Suppressor macrophage treated with lipopolysaccharide for 4 hours (primary cell): Measurements from ENCODE around the gene USP1.
A peak's percentile ranks its signal among the peaks of the same experiment; 100 is the strongest.

Source experiments
- DNase-seq: peaks from one replicate; pipeline ENCODE4 v3.0.0-alpha.2; 2020

The USP1 gene

DNA sequence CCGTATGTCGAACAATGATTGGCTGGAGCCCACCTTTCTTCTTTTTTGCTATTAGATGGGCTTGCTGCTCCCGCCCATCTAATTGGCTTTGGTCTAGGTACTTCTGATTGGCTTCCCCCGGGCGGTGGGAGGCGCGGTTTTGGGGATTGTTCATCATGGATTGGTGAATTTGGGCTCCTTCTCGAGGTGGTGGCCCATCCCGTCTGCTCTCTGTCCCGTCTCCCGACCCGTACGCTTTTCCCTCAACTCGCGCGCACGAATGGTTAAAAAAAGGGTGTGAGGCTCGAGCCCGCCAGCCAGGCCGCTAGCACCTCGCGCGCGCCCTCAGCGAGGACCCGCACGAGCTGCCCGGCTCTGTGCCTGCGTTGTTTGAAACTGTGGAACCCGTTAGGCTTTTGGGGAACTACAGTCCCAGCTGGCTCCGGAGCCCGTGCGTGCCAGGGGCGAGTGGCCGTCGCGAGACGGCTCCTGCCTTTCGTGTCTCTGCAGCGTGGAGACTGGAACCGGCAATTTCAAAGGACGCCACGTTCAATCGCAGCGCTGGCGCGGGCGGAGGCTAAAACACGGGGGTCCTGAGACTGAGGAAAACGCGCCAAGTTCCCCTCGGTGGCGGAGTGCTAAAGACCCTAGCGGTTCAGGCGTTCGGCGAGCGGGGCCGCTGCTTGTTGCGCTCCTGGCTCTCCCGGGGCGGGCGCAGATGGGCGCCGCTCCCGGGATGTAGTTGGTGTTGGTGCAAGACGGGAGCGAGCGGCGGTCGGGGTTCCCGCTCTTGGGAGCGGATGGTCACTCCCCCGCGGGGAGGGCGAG lies at the start of gene USP1:
TSS of gene USP1 (plus strand) at position 584 of the 807 bp plus-strand sequence. CDS start 2,819 bp downstream, outside the sequence.
- DNase-seq = peak; percentile 99

- DNase-seq = peak; percentile 7
Measured at GRCh38 chr1:62389531-62389930, 47.3 kb upstream of the USP1 start.

DNA sequence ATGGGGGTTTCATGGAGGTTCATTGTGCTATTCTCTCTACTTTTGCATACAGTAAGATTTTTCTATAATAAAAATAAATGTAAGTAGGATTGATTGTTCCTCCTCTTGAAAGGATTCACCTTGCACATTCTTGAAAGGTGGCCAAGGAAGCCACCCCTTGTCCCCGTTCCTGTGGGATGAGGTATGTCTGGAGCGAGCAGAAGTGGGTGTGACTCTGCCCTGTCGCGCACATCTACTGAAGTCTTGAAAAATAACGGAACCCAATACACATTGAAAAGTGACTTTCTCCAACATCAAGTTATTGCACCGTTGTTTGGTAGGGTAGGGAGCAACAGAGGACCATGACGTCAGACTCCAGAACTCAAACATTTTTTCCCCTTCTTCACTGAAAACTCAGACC lies 46.8 kb upstream of the USP1 start:
- no peak for DNase-seq

DNA sequence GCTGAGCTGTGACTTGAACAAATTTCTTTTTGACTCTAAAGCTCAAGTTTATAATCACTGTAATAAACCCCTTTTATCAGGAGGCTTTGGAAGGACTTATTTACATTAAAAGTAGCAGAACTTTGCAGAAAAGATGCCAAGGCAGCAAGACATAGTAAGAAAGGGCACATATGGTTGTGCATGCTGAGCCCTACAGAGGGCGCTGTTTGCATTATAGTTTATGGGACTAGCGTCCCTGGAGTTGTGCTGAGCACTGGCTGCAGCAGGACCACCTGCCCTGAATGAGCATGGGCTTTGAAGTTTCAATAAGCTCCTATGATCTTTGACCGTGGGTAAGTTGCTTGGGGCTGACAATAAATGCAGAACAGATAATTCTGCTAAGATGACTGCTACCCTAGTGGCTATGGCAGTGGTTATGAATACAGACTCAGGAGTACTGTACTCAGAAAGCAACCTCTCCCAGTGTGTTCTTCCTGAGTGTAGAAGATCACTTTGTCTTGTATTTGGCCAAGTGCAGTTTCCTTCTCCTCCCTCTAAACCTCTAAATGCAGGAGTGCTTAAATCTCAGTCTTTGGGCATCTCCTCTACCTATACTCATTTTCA lies 45.4 kb upstream of the USP1 start:
- peak; percentile 43 for DNase-seq

- DNase-seq = no peak
Measured at GRCh38 chr1:62392951-62393350, 43.9 kb upstream of the USP1 start.

DNA sequence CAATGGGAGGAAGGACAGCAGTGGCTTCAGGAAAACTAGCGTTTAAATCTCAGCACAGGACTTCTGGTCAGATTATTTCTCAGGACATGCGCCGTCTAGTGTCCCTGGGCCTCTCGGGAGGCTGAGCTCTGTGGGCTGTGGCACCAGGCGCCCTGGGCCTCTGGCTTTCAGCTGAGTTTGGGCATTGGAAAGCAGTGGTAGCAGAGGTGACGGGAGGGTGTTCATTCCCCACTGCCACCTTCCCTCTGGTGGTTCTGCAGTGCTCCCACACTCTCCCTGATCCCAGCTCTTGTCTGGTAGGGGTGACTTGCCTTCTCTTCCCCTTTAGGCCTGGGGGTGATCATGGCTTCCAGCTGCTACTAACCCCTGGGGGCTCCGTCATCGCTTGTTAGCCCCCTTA lies 42.2 kb upstream of the USP1 start:
- DNase-seq = no peak

GRCh38 chr1:62395291-62395690 lies 41.6 kb upstream of the USP1 start:
- no peak for DNase-seq

DNA sequence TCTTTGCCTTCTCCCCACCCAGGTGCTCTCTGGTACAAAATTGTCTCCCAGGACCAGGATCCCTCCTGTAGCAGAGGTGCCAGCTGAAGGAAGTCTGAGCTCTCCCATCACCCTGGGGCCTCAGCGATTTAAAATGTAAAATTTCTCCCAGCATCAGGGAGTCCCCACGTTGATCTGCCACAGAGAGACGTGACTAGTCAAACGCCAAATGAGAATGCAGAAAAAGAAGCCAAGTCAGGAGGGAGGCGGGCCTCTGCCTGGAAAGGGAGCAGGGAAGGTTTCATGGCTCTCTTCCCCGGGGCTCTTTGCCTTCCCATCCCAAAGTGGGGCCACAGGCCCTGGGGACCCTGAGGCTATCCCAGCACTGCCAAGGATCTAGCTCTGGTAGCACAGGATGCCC lies 40.0 kb upstream of the USP1 start:
- DNase-seq = no peak

DNA sequence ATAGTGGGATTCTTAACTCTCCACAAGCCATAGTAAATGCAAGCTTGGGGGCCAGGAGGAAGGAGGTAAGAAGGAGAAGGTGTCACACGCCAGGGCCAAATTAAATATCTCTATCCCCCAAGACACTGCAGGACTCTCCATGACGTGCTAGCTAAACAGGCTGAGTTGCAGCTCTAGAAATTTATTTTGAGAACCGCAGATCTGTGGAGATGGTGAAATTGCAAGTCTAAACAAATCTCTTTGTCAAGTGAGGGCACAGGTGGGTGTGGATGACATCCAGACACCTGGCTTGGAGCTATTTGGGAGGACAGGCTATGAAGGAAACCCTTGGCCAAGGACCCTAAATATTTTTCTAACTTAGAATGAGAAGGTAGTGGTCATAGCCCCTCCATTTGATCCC lies 39.5 kb upstream of the USP1 start:
- no peak for DNase-seq

DNA sequence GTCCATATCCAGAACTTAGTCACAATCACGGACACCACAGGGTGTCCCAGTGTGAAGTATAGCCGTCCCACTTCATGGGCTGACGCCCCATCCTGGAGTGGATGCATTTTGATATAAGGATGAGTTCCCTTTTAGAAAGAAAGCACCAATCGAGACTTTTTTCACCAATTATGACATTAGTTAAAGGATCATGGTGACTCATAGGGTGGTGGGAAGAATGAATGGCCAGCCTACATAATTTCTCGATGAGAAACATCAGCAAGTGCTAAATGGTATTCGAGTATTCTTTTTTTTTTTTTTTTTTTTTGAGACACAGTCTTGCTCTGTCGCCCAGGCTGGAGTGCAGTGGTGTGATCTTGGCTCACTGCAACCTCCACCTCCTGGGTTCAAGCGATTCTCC lies 38.5 kb upstream of the USP1 start:
- DNase-seq = peak; percentile 6

DNA sequence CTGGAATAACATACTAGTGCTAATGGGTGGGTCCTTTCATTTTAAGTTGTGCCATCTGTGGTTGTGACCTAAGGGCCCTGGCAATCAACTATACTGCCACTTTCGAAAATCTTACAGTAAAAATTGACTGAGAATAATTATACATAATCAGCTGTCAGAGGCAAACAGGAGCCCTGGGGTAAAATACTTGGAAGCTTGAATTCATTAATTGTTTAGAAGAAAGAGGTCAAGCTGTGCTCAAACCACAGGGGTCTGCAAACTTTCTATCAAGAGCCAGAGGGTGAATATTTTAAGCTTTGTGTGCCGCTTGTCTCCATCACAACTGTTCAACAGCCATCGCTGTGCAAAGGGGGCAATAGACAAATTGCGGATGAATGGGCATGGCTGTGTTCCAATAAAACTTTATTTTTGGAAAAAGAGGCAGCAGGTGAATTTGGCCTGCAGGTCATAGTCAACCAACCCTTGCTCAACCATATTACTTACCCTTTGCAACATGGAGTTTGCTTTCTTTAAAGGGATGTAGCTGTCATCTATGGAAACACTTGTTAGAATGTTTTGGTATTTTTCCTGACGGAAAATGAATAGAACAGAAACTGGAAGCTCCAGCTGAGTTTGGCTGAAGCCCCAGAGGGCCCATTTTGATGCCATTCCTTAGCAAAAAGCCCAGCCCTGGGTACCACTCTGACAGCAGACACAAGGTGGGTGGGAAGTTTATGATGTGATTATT lies 35.7 kb upstream of the USP1 start:
- DNase-seq = no peak

DNA sequence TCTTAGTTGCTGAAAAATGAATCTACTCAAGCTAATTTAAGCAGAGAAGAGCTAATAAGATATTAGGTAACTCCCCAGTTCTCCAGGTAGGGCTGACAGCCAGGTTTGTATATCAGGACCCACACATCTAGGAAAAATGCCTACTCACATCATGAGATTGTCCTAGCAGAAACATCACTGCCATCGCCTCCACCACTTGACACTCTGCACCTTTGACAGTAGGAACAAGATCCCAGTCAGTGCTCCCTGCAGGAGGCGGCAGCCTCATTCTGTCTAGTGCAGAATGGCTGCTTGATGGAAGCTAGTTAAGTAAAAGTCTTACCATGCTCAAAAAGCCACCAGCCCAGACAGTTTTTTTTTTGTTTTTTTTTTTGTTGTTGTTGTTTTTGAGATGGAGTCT lies 31.6 kb upstream of the USP1 start:
- no peak for DNase-seq

DNA sequence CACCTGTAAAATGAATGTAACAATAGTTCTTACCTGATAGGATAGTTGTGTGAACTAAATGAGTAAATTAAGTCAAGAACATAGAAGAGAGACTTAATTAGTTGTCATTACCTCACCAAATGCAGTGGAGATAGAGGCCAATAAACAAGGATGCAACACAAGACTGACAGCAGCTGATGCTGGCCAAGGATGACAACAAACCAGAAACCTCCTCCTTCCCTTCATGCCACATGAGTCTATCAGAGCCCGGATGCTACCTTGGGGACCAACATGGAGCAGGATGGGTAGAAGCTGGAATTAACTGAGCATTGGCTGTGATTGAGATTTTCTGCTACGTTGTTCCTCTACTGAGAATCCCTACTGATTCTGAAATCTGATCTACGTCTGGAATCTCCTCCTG lies 30.3 kb upstream of the USP1 start:
- DNase-seq = no peak

- DNase-seq = peak; percentile 77
Measured at GRCh38 chr1:62407398-62408009, 29.3 kb upstream of the USP1 start.

- DNase-seq = no peak
Measured at GRCh38 chr1:62415687-62416086, 21.2 kb upstream of the USP1 start.

DNA sequence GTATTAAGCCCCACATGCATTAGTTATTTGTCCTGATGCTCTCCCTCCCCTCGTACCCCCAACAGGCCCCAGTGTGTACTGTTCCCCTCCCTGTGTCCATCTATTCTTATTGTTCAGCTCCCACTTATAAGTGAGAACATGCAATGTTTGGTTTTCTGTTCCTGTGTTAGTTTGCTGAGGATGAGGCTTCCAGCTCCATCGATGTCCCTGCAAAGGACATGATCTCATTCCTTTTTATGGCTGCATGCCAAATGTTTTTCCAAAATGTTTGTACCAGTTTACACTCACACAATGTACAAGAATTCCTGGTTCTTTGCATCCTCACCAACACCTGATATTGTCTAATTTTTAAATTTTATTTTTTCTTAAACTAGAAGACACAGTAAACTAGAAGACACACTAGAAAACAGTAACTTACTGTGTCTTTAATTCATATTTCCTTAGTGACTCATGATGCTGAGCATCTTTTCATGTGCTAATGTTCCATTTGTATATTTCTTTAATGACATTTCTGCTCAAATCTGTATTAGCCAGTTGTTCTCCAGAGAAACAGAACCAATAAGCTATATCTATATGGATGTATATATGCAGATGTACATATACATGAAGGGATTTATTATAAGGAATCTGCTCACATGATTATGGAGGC lies 19.4 kb upstream of the USP1 start:
- DNase-seq = no peak

DNA sequence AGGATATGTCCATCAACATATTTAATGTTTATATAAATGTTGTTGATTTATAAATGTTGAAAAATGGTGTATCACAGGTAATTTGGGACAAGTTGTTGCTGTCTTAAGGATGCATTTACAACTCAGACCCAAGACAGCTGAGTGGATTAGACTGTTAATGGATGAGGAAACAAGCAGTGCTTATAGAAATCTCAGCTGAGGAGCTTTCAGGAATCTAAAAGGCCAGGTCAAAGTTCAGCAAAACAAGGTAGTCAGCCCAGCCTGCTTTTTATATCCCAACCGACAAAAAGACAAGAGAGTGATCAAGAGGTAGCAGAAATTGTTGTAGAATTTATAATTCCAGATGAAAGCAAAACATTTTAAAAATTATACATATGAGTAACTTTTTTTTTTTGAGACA lies 16.6 kb upstream of the USP1 start:
- DNase-seq = no peak

GRCh38 chr1:62423580-62424242 lies 13.1 kb upstream of the USP1 start:
- DNase-seq = no peak

DNA sequence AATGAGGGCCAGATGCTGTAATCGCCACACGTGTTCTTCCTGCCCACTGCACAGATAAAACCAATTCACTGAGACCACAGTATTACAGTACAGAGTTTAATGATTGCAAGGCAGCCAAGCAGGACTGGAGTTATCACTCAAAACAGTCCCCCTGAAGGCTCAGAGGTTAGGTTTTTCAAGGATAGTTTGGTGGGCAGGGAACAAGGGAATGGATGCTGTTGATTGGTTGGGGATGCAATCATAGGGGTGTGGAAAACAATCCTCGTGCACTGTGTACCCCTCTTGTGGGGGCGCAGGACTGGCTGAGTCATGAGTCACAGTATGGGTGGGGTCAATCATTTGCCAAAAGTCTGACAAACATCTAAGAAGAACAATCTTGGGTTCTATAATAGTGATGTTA lies 12.4 kb upstream of the USP1 start:
- DNase-seq = no peak

DNA sequence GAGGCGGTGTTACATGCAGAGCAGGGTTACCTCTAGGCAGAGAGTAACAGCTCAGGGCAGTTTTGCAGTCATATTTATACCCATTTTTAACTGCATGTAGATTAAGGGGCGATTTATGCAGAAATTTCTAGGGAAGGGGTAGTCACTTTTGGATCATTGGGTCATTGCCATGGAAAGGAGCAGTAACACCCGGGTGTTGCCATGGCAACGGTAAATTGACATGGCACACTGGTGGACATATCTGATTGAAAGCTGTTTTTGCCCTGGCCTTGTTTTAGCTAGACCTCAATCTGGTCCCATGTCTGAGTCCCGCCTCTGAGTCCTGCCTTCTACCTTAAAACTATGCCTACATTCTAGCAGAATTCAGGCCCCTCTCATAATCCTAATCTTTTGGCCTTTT lies 11.8 kb upstream of the USP1 start:
- DNase-seq = no peak

GRCh38 chr1:62426237-62426636 lies 10.6 kb upstream of the USP1 start:
- peak; percentile 7 for DNase-seq

DNA sequence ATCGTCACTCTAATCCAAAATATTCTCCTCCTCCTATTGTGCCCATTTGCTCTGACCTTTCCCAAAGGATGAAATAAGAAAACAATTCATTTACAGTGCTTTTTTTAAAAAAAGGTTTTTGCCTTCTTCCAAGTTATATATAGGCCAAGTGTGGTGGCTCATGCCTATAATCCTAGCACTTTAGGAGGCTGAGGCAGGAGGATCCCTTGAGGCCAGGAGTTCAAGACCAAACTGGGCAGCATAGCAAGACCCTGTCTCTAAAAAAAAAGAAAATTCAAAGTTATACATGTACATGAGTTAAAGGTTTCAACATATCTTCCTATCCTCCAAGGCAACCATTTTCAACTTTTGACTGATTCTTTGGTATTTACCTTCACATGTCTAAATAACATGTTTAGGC lies 10.1 kb upstream of the USP1 start:
- no peak for DNase-seq

DNA sequence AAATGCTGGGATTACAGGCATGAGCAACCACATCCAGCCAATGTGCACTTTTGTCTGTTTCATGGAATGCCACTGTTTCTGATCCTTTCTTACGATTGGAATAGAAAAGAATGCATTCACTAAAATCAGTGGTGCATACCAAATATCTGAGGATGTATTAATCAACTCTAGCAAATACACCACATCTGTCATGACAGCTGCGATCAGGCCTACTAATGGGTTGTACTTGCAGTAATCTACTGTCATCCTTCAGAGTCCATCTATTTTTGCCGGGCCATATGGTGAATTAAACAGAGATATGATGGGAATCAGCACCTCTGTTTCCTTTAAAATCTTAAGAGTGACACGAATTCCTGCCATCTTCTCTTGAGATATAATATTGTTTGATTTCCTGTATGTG lies 8.5 kb upstream of the USP1 start:
- DNase-seq = no peak
